IMR-90 (cell line): ENCODE results near the gene PFKFB2. TPM values are rescaled to one million over a fixed set of nuclear protein-coding genes. Genes with fewer than 3 reads are reported as not detected.

Source experiments
- ATAC-seq: fragments of 200-7000 bp; cut with Tn5 transposase; 2 replicates; pipeline ENCODE4 v1.9.1; 2020; ENCODE audit warnings: low read depth, mild to moderate bottlenecking, moderate library complexity
- BruUV-seq: library from RNA; stranded (reverse); fragments of 400-500 nt; replicated peaks from 2 replicates; lab custom pipeline; 2021; lab: Mats Ljungman, UMichigan
- CTCF ChIA-PET: fragments of 300-600 bp; formaldehyde crosslinking; extraction: SDS; loops from one replicate; lab custom pipeline; 2021; ENCODE audit warnings: antibody characterized with exemption; lab: Yijun Ruan, JAX
- POLR2A ChIA-PET: fragments of 300-600 bp; sonication (Branson Sonifier 250); formaldehyde crosslinking; loops from one replicate; lab custom pipeline; 2022; ENCODE audit warnings: antibody characterized with exemption; ENCODE audit not compliant: unreplicated experiment; lab: Charles Lee
- DNase-seq: peaks from one replicate; pipeline ENCODE4 v3.0.0; 2013
- H2AFZ ChIP-seq: replicated peaks from 2 replicates; pipeline ENCODE3; 2013; ENCODE audit warnings: low read length, mild to moderate bottlenecking; ENCODE audit not compliant: poor library complexity
- H2AK5ac ChIP-seq: 2 replicates; pipeline ENCODE4 v1.6.1; 2013; ENCODE audit warnings: low read depth, low read length, inconsistent platforms
- H2AK9ac ChIP-seq: replicated peaks from 2 replicates; pipeline ENCODE3; 2013; ENCODE audit warnings: mild to moderate bottlenecking, low read depth, low read length, moderate library complexity; ENCODE audit not compliant: poor library complexity
- H2BK120ac ChIP-seq: 2 replicates; pipeline ENCODE4 v1.6.1; 2013; ENCODE audit warnings: low read depth, low read length, inconsistent platforms
- H2BK15ac ChIP-seq: 3 replicates; pipeline ENCODE4 v1.6.1; 2013; ENCODE audit warnings: low read depth, low read length, inconsistent platforms
- H2BK20ac ChIP-seq: 2 replicates; pipeline ENCODE4 v1.6.1; 2013; ENCODE audit warnings: low read depth, mild to moderate bottlenecking, inconsistent platforms, low read length, moderate library complexity
- H2BK5ac ChIP-seq: 2 replicates; pipeline ENCODE4 v1.6.1; 2013; ENCODE audit warnings: mild to moderate bottlenecking, low read depth, low read length, inconsistent platforms; ENCODE audit not compliant: poor library complexity, severe bottlenecking
- H3K14ac ChIP-seq: replicated peaks from 2 replicates; pipeline ENCODE4 v1.6.1; 2013; ENCODE audit warnings: low read depth, low read length, inconsistent platforms
- H3K18ac ChIP-seq: 2 replicates; pipeline ENCODE4 v1.6.1; 2013; ENCODE audit warnings: low read depth, low read length, control low read depth
- H3K23ac ChIP-seq: 2 replicates; pipeline ENCODE4 v1.6.1; 2013; ENCODE audit warnings: low read depth, low read length, inconsistent platforms
- H3K27ac ChIP-seq: 2 replicates; pipeline ENCODE4 v1.5.1; 2013; ENCODE audit warnings: mild to moderate bottlenecking, control low read depth, low read length; ENCODE audit not compliant: insufficient read depth
- H3K27me3 ChIP-seq: 2 replicates; pipeline ENCODE4 v1.6.1; 2013; ENCODE audit warnings: low read length; ENCODE audit not compliant: control insufficient read depth, insufficient read depth
- H3K36me3 ChIP-seq: 2 replicates; pipeline ENCODE4 v1.6.1; 2013; ENCODE audit warnings: low read length, mixed read lengths; ENCODE audit not compliant: control insufficient read depth, insufficient read depth
- H3K4ac ChIP-seq: 2 replicates; pipeline ENCODE4 v1.6.1; 2013; ENCODE audit warnings: low read depth, low read length, inconsistent platforms
- H3K4me1 ChIP-seq: 2 replicates; pipeline ENCODE4 v1.6.1; 2013; ENCODE audit warnings: low read length, mixed read lengths; ENCODE audit not compliant: control insufficient read depth, insufficient read depth
- H3K4me2 ChIP-seq: 2 replicates; pipeline ENCODE4 v1.6.1; 2013; ENCODE audit warnings: low read depth, mild to moderate bottlenecking, control low read depth, low read length, moderate library complexity
- H3K4me3 ChIP-seq: 2 replicates; pipeline ENCODE4 v1.5.1; 2013; ENCODE audit warnings: low read depth, mild to moderate bottlenecking, control low read depth, low read length, moderate library complexity; ENCODE audit not compliant: insufficient read depth
- H3K56ac ChIP-seq: 2 replicates; pipeline ENCODE4 v1.6.1; 2013; ENCODE audit warnings: low read length, inconsistent platforms; ENCODE audit not compliant: insufficient read depth; ENCODE audit errors: extremely low read depth
- H3K79me1 ChIP-seq, 2 experiments: 2 replicates each; pipeline ENCODE4 v1.6.1; 2013; ENCODE audit warnings: low read length in 2 of 2, inconsistent platforms in 1 of 2, low read depth in 1 of 2
- H3K9ac ChIP-seq: 2 replicates; pipeline ENCODE4 v1.6.1; 2013; ENCODE audit warnings: low read depth, low read length, control low read depth
- H3K9me1 ChIP-seq: 2 replicates; pipeline ENCODE4 v1.6.1; 2013; ENCODE audit warnings: low read length, inconsistent platforms; ENCODE audit not compliant: insufficient read depth
- H3K9me3 ChIP-seq: 2 replicates; pipeline ENCODE4 v1.6.1; 2013; ENCODE audit warnings: low read length; ENCODE audit not compliant: control insufficient read depth, insufficient read depth
- H4K20me1 ChIP-seq: 2 replicates; pipeline ENCODE4 v1.6.1; 2013; ENCODE audit warnings: low read length, inconsistent platforms; ENCODE audit not compliant: insufficient read depth
- H4K5ac ChIP-seq: 2 replicates; pipeline ENCODE4 v1.6.1; 2013; ENCODE audit warnings: mild to moderate bottlenecking, low read depth, low read length, control low read depth
- H4K8ac ChIP-seq, 2 experiments: 2 replicates each; pipeline ENCODE4 v1.6.1; 2013; ENCODE audit warnings: low read depth in 2 of 2, low read length in 2 of 2, control low read depth in 1 of 2, inconsistent platforms in 1 of 2
- H4K91ac ChIP-seq: 2 replicates; pipeline ENCODE4 v1.6.1; 2013; ENCODE audit warnings: low read depth, low read length, inconsistent platforms; ENCODE audit not compliant: insufficient read depth
- BHLHE40 ChIP-seq: fragments of 150-350 bp; IDR thresholded peaks from 2 replicates; pipeline ENCODE4 v1.6.1; 2016; ENCODE audit warnings: mild to moderate bottlenecking, low read depth, low read length
- CEBPB ChIP-seq: IDR thresholded peaks from 2 replicates; pipeline ENCODE4 v1.6.1; 2012; ENCODE audit warnings: low read depth, low read length, improper control_type of control experiment
- CHD1 ChIP-seq: IDR thresholded peaks from 2 replicates; pipeline ENCODE4 v1.6.1; 2012; ENCODE audit warnings: low read depth, low read length, improper control_type of control experiment
- CTCF ChIP-seq: conservative IDR thresholded peaks from 2 replicates; pipeline ENCODE4 v1.5.1; 2012; ENCODE audit warnings: mild to moderate bottlenecking, low read depth, low read length, improper control_type of control experiment
- ELK1 ChIP-seq: fragments of 150-350 bp; IDR thresholded peaks from 2 replicates; pipeline ENCODE4 v1.6.1; 2016; ENCODE audit warnings: low read depth, mild to moderate bottlenecking, low read length, moderate library complexity, borderline replicate concordance
- FOS ChIP-seq: fragments of 150-350 bp; IDR thresholded peaks from 2 replicates; pipeline ENCODE4 v1.6.1; 2016; ENCODE audit warnings: low read depth, low read length
- MAFK ChIP-seq: IDR thresholded peaks from 2 replicates; pipeline ENCODE4 v1.6.1; 2012; ENCODE audit warnings: low read depth, low read length, improper control_type of control experiment
- MAZ ChIP-seq: IDR thresholded peaks from 2 replicates; pipeline ENCODE4 v1.6.1; 2012; ENCODE audit warnings: low read depth, mild to moderate bottlenecking, low read length, improper control_type of control experiment, moderate library complexity, borderline replicate concordance
- NFE2L2 ChIP-seq: fragments of 150-350 bp; IDR thresholded peaks from 2 replicates; pipeline ENCODE4 v1.6.1; 2016; ENCODE audit warnings: low read depth, mild to moderate bottlenecking, low read length
- POLR2A ChIP-seq: IDR thresholded peaks from 2 replicates; pipeline ENCODE4 v1.6.1; 2012; ENCODE audit warnings: mild to moderate bottlenecking, low read depth, low read length
- RAD21 ChIP-seq: IDR thresholded peaks from 2 replicates; pipeline ENCODE4 v1.6.1; 2012; ENCODE audit warnings: low read length, improper control_type of control experiment
- RCOR1 ChIP-seq: IDR thresholded peaks from 2 replicates; pipeline ENCODE4 v1.6.1; 2012; ENCODE audit warnings: mild to moderate bottlenecking, low read length, improper control_type of control experiment; ENCODE audit not compliant: insufficient replicate concordance
- SMC3 ChIP-seq: fragments of 150-350 bp; IDR thresholded peaks from 2 replicates; pipeline ENCODE4 v1.6.1; 2016; ENCODE audit warnings: low read depth, mild to moderate bottlenecking, antibody characterized with exemption, low read length, moderate library complexity
- USF2 ChIP-seq: fragments of 150-350 bp; IDR thresholded peaks from 2 replicates; pipeline ENCODE4 v1.6.1; 2017; ENCODE audit warnings: mild to moderate bottlenecking, antibody characterized with exemption, low read length, low read depth
- WGBS, 2 experiments: methylation state at CpG; one replicate each; pipeline versions ENCODE4 v1.1.5 to v1.1.7; 2013; ENCODE audit warnings: missing lambda C conversion rate in 2 of 2; ENCODE audit not compliant: insufficient read length in 1 of 2; ENCODE audit errors: extremely low coverage in 2 of 2; 5-methylcytosine and 5-hydroxymethylcytosine counted together
- dilution Hi-C: fragments of 300-500 bp; cut with HindIII; formaldehyde crosslinking; loops from one replicate; pipeline ENCODE4 v1.14.3; 2018; ENCODE audit warnings: low sequenced_read_pairs; ENCODE audit not compliant: unreplicated experiment
- in situ Hi-C: fragments of 300-500 bp; cut with MboI; formaldehyde crosslinking; loops from 3 replicates; pipeline ENCODE4 v1.14.3; 2019; ENCODE audit warnings: low sequenced_read_pairs, inconsistent platforms, mixed read lengths
- intact Hi-C: fragments of 100-400 bp; cut with micrococcal nuclease; formaldehyde crosslinking; loops from 2 replicates; pipeline ENCODE4 v1.10.0; 2022
- polyA plus RNA-seq, 3 experiments: library from polyadenylated mRNA; depleted of rRNA; stranded (reverse); fragments of >200 nt; gene quantifications; 2 replicates each; pipeline ENCODE4 v1.2.3, GENCODE V29; 2012; ENCODE audit warnings: low replicate concordance in 1 of 3
- total RNA-seq: library from RNA; depleted of rRNA; stranded (reverse); fragments of >200 nt; gene quantifications from 2 replicates; pipeline ENCODE4 v1.2.3, GENCODE V29; 2012

Gene PFKFB2
- total and polyA plus RNA-seq, 2 of the 4 experiments (the other 2 are of a cell fraction) = 0.62 to 1.3 TPM

- no peak overlapping the region for H4K91ac ChIP-seq
- dilution Hi-C loops (no loop called here), intact Hi-C loops (no loop called here), in situ Hi-C loops (no loop called here)
- no peak overlapping the region for H2AFZ ChIP-seq
- no peaks in the 10 kb centered on the region; the same call in 1 of the 2 replicates for H3K9me1 ChIP-seq
- no peak overlapping the region for H3K56ac ChIP-seq
- no peak overlapping the region for H3K4me3 ChIP-seq
- no peak overlapping the region for H3K27ac ChIP-seq
- H3K18ac ChIP-seq = no peak overlapping the region
- no peak overlapping the region for H3K14ac ChIP-seq
- no peak overlapping the region for H3K4me2 ChIP-seq
- ATAC-seq = no peak
- ChIA-PET POLR2A (no interaction called here), CTCF (interaction anchor here (0.8 kb wide), 1 partner anchor 13 kb away, joined by 3 read pairs; no protein-coding TSS in a partner anchor)
- no TSS peak for BruUV-seq
- H4K5ac ChIP-seq = no peak overlapping the region
- no CpG with 5 or more reads among the region's 3 CpGs for WGBS, 2 experiments
- TF ChIP-seq CTCF = no peak
- TF ChIP-seq POLR2A = no peak
- no peak for TF ChIP-seq RCOR1
- no peak for TF ChIP-seq RAD21
- no peak for TF ChIP-seq MAFK
- TF ChIP-seq MAZ = no peak
- no peak for TF ChIP-seq BHLHE40
- no peak for TF ChIP-seq FOS
- TF ChIP-seq CHD1 = no peak
- no peak for TF ChIP-seq SMC3
- no peak for TF ChIP-seq NFE2L2
- TF ChIP-seq CEBPB = no peak
- no peak for TF ChIP-seq ELK1
- TF ChIP-seq USF2 = no peak
- peaks cover 2% of the 10 kb centered on the region for H3K27me3 ChIP-seq
- no peak overlapping the region for H2AK9ac ChIP-seq
- H2AK5ac ChIP-seq = no peak overlapping the region
- no peak overlapping the region for H4K8ac ChIP-seq
- no peak overlapping the region for H3K23ac ChIP-seq
- no peak overlapping the region for H2BK15ac ChIP-seq
- no peak overlapping the region for H2BK20ac ChIP-seq
- no peak overlapping the region for H3K9ac ChIP-seq
- no peaks in the 10 kb centered on the region for H4K20me1 ChIP-seq
- no peaks in the 10 kb centered on the region for H3K79me1 ChIP-seq
- DNase-seq = no peak
- H3K4me1 ChIP-seq = no peaks in the 10 kb centered on the region
- H3K9me3 ChIP-seq = no peaks in the 10 kb centered on the region
- no peaks in the 10 kb centered on the region for H3K36me3 ChIP-seq
- no peak overlapping the region for H2BK5ac ChIP-seq
- H3K4ac ChIP-seq = no peak overlapping the region
- no peak overlapping the region for H2BK120ac ChIP-seq
Observed at GRCh38 chr1:207060596-207060995, 7.5 kb downstream of the PFKFB2 start.
